GM19351 (cell line): ENCODE measurements around the gene GFRA1.

ENCODE experiments used
- ATAC-seq: cut with Tn5 transposase; IDR thresholded peaks from one replicate; pipeline ENCODE4 v1.9.1; 2021; ENCODE audit warnings: mild to moderate bottlenecking, moderate library complexity; ENCODE audit not compliant: unreplicated experiment

GFRA1 gene

DNA sequence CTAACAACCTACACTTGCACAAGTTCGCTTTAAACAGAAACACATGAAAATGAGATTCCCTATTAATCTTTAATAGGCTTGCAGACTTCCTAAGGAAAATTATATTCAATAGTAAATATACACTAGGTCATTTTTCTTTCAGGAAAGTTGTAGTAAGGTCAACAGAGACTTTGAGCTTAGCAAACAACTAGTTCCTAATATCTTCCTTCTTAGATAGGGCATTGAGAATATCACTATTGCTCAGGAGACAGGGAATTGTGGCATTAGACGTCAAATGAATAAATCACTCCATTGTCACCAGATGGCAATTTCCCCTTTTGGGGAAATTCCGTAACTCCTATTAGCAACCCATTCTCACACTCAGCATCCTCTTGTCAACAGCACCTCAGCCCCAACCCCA lies 164.9 kb downstream of the GFRA1 start:
- ATAC-seq = no peak

DNA sequence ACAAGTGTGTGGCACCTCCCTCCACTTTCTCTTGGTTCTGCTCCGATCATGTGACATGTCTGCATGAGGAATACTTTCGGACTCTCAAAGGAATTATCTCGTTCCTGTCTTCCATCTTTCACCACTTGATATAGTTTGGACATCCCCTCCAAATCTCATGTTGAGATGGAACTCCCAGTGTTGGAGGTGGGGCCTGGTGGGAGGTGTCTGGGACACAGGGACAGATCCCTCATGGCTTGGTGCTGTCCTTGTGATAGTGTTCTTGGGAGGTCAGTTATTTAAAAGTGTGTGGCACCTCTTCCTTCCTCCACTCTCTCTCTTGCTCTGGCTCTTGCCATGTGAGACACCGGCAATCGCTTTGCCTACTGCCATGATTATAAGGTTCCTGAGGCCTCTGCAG lies 166.4 kb downstream of the GFRA1 start:
- ATAC-seq = no peak

DNA sequence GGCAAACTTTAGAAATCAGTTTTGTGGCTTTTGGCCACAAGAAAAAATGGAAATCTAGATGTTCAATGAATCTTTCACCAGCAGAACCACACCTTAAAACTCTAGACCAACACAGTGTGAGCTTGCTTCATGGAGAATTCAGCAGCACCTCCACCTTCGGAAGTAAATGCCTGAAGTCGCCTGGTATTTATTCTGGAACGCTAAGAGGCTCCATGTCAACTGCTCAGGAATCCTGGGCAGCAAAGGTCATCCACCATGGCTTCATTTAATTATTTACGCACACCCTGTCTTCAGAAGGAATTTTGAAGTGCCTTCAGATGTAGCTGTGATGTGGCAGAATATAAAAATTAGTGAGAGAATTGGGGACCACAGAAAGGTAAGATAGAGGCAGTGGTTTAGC lies 167.7 kb downstream of the GFRA1 start:
- ATAC-seq = no peak

DNA sequence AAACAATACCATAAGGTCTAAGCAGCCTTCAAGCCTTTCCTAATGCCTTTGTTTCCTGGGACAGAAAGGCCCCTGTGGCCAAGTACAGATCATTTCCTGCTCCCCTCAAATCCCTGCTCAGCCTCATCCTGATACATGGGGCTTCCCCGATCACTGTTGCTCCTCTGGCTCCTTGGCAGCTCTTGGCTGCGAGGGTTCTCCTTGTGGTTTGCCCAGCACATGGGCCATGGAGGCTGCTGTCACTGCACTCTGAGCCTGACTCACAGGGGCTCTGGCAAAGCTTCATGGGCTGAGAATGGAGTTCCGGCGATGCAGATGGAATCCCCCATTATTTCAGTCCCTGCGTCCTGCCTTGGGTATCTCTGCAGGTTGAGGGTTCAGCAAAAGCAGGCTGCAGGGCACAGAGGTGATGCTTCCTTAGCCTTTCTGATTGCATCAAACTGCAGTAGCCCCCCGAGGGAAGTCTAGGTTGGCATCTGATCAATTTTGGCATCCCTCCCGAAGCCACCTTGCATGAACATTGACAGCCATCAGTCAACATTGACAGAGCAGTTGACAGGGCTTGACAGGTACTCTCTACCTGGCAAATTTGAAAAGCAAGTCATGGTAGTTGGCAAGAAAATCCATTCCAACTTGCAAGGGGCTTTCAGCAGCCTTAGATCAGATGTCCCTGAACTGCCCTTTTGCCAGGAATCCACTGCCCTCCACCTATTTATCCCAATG lies 168.6 kb downstream of the GFRA1 start:
- no peak for ATAC-seq

DNA sequence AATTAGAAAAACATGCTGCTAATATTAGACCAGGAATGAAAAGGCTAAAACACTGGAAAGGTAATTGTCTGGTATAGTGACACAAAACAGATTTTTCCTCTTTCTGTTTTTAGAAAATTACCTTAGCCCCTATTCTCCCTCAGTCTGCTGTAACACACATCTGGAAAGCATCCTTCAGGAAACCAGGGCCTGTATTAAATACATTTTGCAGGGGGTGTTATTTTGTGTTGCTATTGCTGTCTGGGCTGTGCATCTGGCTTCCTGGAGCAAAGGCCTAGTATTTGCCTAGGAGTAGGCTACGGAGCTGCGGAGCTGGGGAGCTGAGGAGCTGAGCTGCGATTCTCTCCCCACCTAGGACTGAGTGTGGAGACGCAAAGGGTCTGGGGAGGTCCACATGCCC lies 169.3 kb downstream of the GFRA1 start:
- no peak for ATAC-seq

DNA sequence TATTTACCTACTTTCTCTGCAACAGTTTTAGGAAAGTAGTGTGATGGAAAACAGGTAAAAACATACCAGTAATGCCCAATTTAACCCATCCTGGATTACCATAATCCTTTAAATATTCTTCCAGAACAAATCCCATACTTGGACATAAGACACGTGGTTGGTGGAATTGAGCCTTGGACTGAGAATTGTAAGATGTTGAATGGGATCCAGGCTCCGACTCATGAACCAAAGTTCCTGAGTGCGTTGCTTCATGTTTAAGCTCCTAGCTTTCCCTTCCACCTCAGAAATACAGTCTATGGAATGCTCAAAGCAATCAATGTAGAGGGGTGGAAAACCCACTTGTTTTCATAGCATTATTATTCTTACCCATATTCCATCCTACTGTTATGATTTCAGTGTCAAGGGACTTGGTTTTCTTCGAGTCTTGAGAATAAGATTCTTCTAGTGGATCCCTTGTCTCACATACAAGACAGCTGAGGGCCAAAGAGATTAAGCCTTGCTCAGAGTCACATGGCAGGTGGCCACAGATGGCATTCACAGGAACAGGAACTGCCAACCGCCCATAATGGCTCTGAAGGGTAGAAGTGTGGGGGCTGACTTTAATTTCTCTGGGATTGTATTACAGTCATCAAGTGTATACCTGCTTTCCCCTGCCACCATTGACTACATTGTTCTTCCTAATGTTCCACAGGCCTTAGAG lies 171.2 kb downstream of the GFRA1 start:
- ATAC-seq = no peak

DNA sequence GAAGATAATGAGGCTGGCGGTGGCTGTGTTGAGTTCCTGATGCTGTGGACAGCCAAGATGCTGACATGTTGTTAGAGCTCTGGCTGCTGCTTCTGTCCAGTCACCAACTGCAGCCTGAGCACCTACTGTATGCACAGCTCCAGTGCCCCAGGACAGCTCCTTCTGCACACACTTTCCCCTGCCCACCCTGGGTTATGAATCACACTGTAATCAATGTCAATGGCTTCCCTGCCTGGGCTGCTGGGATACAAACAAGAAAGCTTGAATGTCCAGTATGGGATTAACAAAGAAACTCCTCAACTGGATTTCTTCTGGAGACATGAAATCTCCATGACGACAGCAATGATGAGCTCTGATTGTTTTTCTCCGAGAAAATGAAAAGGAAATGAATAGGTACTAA lies 172.0 kb downstream of the GFRA1 start:
- ATAC-seq = no peak

DNA sequence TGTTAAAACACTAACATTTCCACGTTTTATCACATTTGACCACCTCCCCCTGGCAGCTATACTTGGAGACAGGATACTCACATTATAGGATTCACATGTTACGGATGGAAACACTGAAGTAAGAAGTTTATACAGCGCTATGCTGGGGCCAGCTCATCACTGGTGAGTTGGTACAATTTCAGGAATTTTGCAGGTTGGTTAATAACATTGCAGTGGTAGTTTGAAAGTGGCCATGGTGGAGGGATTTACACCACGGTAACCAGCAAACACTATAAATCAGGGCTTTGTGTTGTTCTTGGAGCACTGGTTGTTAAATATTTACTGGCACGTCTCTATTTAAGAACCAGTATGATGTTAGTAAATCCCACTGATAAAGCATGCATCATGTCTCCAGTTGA lies 174.0 kb downstream of the GFRA1 start:
- no peak for ATAC-seq

DNA sequence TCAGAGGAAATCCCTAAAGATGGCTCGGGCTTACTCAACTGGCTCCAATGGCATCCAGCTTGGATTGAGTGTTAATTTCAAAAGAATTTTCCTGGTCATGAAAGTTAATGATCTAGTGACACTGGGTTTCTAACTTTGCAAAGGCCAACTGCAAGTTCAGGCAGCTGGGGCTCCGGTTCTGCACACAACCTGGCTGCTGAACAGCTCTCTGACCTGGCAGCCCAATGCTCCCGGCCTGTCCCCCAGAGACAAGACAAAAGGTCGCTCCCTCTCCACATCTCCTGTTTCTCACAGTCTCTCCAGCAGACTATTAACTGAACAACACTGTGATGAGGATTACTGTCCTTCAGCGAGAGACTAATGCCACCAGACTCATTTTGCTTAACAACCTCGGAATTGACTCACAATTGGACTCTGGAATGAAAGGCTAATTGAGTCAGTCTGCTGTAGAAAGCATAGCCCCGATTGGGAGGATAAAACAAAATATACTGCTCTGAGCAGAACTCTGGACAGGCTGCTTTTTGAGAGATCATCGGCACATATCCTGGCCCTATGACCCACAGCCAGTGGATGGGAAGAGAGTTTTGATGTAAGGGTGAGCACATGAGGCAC lies 174.5 kb downstream of the GFRA1 start:
- no peak for ATAC-seq

DNA sequence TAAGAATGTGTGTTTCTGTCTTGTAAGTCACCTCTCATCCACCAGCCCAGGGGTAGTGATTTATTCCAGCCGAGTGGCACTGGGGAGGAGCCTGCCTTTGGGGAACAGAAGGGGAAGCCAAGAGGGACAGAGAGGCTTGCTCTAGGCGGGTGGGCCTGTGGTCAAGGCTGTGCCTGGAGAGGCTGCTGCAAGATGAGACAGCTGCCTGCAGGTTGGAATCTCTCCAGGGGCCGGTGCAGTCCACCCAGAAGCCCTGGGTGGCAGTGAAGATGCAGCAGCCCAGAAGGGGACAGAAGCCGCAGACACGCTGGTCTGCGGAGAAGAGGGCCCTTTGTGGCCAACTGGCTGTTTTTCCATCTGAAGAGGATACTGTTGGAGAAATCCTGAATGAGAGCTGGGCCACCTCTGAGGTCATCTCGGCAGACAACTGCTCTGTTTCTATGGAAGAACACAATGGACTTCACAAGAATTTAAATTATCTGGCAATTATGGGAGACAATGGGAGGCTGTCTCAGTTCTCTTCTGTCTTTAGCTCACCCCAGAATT lies 175.7 kb downstream of the GFRA1 start:
- no peak for ATAC-seq

DNA sequence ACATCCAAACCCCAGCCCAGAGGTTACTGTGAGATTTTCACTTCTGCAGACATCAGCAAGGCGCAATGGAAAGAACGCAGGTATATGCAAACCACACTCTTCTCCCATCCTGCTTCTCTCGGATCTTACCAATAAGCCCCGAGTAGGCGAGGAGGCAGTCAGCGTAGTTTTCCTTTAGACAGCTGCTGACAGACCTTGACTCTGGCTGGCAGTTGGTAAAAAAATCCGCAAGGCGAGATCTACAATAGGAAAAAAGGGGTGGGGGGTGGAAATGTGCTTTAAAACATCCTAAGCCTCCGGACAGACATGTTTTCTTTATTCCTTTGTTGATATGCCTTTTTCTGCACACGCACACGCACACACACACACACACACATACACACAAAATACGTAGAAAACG lies 176.5 kb downstream of the GFRA1 start:
- no peak for ATAC-seq

DNA sequence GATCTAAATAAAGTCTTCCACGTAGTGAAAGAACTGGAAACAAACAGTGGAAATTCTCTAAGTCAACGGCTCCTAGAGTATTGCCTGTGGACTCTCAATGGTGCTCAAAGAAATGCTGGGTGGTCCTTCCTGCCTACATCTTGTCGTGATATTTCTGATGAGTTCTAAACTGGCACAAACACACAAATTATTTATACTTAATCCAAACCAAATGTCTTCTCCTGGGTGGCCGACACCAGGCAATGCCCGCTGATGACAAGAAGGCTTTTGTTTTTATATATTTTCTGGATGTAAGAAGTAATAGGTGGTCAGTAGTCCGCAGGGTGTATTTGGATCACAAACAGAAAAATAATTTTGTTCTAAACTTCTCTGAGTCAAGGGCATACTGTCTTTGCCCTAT lies 178.7 kb downstream of the GFRA1 start:
- ATAC-seq = no peak

DNA sequence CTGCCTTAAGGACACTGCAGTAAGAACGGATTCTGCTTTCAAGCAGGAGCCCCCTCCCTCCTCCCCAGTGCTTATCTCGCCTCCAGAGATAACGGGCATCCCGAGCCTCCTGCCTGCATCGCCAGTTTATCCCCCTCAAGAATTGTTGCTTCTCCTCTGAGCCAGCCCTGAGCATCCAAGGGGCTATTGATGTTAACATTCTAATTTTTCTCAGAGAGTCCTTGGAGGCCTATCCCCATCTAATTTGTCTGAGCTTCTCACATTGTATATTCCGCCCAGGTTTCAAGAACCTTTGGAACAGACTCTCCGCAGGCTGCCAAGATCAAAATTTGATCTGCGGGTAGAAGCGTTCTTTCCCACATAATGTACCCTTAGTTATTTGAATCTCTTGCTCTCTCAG lies 180.0 kb downstream of the GFRA1 start:
- no peak for ATAC-seq

DNA sequence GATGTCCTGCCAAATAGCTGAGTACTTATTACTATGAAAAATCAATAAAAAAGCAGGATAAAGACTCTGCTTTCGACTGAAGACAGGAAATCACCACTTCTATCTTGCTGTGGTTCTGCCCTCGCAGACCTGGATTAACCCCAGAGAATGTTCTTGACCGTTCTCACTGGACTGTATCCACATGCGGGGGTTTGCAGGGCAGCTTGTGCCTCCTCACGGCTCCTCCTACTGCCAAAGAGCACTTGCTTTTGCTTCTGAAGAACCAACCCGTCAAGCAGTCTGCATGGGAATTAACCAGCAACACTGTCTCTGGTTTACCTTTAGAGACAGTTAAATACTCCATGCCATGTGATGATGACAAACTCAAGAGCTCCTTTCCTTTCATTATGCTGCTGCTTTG lies 184.0 kb downstream of the GFRA1 start:
- ATAC-seq = no peak

DNA sequence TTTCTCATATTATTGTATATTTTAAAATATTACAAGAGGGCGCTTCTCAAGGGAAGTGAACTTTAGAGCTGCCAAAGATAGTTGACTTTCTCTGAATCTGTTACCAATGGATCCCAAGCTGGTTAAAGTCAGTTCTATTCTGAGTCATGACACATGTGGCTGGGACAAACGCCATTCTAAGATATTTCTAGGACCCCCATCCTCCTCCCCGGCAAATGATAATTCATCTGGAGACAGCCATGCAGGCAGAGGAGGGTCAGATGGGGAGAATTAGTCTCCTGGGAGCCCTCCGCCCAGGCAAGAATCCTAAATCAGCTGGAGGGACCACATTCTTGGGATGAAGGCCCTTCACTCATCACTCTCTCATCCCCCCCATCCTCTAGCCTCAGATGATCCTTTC lies 187.7 kb downstream of the GFRA1 start:
- ATAC-seq = no peak

DNA sequence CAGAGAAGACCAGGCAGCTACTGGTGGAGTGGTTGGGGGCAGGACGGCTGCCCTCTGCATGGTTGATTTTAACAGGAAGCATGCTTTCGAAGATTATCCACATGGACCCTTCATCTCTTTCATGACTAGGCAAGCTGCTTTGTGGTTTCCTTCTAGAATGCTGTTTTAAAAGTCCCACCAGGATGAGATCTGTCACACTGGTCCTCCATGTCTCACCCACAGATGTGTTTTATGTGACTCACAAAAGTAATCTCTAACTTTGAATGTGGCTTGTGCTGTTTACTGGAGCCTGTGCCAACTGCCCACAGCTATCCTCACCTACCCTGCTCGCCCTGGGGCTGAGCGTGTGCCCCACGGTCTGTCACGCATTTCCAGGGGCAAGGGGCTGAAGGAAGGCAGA lies 188.8 kb downstream of the GFRA1 start:
- ATAC-seq = no peak

DNA sequence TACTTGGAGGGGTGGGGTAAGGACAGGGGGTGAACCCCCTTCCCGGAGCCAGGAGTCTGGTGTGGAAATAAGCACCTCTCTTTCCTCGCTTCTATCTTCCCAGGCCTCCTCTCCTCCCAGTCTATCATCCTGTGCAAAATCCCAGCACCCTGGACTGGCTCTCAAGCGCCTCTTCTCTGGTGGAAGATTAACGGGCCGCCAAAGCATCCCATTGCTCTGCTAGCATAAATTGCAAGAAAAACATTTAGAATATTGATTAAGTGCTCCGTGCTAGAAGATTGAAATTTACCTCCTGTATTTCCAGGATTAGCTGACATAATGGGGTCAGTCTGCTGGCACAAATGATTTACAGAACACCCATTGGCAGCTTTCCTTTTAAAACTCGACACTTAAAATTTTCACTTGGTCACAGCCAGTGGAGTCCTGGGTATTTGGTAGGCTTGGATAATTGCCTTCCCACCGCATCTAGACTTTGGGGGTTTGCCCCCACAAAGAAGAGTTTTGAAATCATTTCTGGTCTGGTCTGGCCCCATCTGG lies 189.7 kb downstream of the GFRA1 start:
- no peak for ATAC-seq

DNA sequence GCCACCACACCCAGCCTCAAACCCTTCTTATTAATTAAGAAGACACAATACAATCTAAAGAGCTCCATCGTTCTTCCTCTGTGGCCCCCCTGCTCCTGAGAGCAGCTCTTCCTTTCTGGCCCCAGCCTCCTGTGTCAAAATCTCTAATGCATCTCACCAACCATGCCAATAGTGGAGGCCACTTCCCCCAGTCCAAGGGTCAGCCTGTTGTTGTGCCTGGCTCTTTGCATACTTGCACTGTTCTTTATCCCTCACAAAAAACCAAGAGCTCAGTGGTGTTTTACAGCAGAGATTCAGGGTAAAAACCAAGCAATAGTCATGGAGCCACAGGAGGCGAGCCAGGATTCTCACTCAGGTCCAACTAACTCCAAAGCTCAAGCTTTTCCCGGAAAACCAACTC lies 190.2 kb downstream of the GFRA1 start:
- no peak for ATAC-seq

DNA sequence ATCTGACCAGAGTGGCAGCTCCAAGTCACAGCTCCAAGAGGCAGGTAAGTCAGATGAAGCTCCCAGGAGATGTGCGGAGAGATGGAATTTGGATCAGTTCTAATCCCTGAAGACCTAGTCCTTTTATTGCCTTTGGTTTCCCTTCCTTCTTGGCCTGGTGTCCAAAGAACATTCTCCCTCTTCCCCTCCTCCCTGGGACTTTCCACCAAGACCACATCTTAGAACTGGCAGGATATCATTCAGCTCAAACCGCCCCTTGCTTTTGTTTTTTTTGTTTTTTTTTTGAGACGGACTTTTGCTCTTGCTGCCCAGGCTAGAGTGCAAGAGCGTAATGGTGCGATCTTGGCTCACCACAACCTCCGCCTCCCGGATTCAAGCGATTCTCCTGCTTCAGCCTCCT lies 190.8 kb downstream of the GFRA1 start:
- ATAC-seq = no peak

DNA sequence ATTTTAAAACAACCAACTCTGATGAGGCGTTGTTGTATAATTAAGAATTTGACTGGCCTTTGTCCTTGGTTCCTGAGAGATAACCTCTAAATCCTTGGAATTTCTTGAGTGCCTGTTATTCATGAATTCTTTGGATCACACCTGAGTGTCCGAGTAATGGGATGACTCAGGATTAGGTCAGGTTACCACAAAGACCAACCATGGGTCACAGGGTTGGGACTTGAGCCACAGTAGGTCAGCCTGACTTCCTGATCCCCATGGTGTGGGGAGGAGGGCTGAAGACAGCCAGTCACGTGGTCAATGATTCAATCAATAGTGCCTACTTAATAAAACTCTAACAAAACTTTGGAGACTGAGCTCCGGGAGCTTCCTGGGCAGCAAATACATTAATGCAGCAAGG lies 192.5 kb downstream of the GFRA1 start:
- no peak for ATAC-seq

DNA sequence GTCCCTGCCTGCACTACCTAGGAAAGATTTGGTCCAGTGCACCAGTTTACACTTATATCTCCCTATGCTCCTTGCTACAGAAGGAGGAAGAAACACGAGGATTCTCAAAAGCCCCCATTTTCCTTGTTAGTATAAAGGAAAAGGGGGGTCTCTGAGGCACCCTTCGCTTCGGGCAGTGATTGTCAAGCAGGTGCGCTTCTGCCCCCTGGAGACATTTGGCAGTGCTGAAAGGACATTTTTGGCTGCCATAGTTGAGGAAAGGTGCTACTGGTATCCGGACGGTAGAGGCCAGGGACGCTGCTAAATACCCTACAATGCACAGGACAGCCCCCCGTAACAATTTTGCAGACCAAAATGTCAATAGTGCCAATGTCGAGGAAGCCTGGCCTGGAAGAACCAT lies 193.7 kb downstream of the GFRA1 start:
- no peak for ATAC-seq

DNA sequence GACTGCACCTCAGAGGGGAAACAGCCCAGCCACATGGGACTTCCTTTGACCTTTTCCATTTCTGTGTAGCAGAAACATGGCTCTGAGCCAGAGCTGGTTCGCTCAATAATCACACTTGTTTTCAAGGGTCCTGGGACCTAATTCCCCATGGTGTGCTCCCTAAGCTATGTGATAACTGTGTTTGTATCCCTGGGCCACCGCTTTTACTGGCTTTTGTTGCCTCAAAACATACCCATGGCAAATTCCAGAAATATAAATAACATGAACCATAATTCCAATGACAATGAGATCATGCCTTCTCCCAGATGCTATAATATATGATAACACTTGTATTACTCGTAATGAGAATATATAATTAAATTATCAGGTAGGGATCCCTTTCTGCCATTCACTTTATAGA lies 196.4 kb downstream of the GFRA1 start:
- ATAC-seq = no peak
